ENCODE results near the gene RUBCN. TPM values are rescaled to one million over a fixed set of nuclear protein-coding genes. Genes with fewer than 3 reads are reported as not detected.

Gene RUBCN
- total and polyA plus RNA-seq, 10 of the 15 experiments (the other 5 are each of a cell fraction or from before 2014, with no cell fraction given): 15.5 to 79.9 (median 40.4) TPM

DNA sequence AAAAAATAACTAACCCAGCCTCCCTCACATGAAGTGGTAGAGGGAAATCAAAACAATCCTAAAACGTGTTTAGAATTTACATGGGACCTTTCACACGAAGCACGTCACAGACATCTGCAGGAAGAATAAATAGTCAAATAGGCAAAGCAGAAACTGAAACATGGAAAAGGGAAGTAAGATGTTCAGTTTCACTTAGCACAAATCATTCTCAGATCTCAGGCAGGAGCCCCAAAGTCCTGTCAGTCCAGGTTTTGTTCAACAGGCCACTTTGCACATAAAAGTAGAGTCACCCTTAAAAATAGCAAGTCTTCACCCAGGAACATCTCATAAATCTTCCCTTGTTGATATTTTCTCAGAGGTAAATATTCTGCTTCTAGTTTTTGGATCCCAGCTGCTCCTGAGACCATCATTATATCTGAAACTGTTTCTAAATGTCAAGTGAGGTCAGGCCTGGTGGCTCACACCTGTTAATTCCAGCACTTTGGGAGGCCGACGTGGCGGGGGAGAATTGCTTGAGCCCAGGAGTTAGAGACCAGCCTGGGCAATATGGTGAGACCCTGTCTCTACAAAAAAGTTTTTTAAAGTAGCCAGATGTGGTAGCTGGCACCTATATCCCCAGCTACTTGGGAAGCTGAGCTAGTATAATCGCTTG, 1.9 kb downstream of the RUBCN start (continued):
- TF ChIP-seq KLF5 (IDR thresholded peaks at IDR 0.05; ENCODE audit: partially characterized antibody) (no peak), CBFB (IDR thresholded peaks at IDR 0.05; ENCODE audit: low read depth) (no peak), EED (IDR thresholded peaks at IDR 0.05; ENCODE audit: low read depth) (peak; percentile 88), DPF2 (IDR thresholded peaks at IDR 0.05) (peak; percentile 73; the same call in 1 of the 2 replicates), NFYB (IDR thresholded peaks at IDR 0.05; ENCODE audit: insufficient read depth, low read depth, low read length) (no peak), FOXK2 (IDR thresholded peaks at IDR 0.05) (peak; percentile 38; the same call in 1 of the 2 replicates), ZSCAN29 (IDR thresholded peaks at IDR 0.05) (no peak; the same call in 1 of the 2 replicates), POLR2AphosphoS5 (IDR thresholded peaks at IDR 0.05; ENCODE audit: low read length) (peak; percentile 86), KAT2A (conservative IDR thresholded peaks at IDR 0.05; ENCODE audit: control insufficient read depth, low read depth, low read length) (no peak), SREBF1 (IDR thresholded peaks at IDR 0.05; ENCODE audit: low read length) (no peak), HDGF (IDR thresholded peaks at IDR 0.05) (no peak), SUPT20H (IDR thresholded peaks at IDR 0.05; ENCODE audit: borderline replicate concordance, control insufficient read depth, low read depth, low read length) (no peak), SMARCA5 (IDR thresholded peaks at IDR 0.05) (peak; percentile 43; the same call in 1 of the 2 replicates), HSF1 (IDR thresholded peaks at IDR 0.05; ENCODE audit: low read depth, low read length) (0 out of 2 replicates have a peak, but pooled peaks have one; percentile 39), ZZZ3 (IDR thresholded peaks at IDR 0.05; ENCODE audit: control insufficient read depth, insufficient read length, low read depth) (no peak), CEBPB (IDR thresholded peaks at IDR 0.05; ENCODE audit: borderline replicate concordance in 1 of 2, low read depth in 2 of 2, low read length in 2 of 2) (peak in 1 of 2 experiments; percentile 81; a peak in 1 of 4 replicates), SMC3 (IDR thresholded peaks at IDR 0.05; ENCODE audit: borderline replicate concordance, low read length) (no peak), EZH2 (IDR thresholded peaks at IDR 0.05; ENCODE audit: borderline replicate concordance, control insufficient read depth, low read depth, low read length) (no peak), TCF12 (IDR thresholded peaks at IDR 0.05; ENCODE audit: low read depth, low read length) (peak; percentile 42; the same call in 1 of the 2 replicates), STAT3 (IDR thresholded peaks at IDR 0.05; ENCODE audit: low read depth, low read length) (peak; percentile 96; the same call in 1 of the 2 replicates)
- TF ChIP-seq, protein P1, sequence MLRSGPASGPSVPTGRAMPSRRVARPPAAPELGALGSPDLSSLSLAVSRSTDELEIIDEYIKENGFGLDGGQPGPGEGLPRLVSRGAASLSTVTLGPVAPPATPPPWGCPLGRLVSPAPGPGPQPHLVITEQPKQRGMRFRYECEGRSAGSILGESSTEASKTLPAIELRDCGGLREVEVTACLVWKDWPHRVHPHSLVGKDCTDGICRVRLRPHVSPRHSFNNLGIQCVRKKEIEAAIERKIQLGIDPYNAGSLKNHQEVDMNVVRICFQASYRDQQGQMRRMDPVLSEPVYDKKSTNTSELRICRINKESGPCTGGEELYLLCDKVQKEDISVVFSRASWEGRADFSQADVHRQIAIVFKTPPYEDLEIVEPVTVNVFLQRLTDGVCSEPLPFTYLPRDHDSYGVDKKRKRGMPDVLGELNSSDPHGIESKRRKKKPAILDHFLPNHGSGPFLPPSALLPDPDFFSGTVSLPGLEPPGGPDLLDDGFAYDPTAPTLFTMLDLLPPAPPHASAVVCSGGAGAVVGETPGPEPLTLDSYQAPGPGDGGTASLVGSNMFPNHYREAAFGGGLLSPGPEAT (IDR thresholded peaks at IDR 0.05; ENCODE audit: low read depth): peak; percentile 84; the same call in 1 of the 2 replicates
- TF ChIP-seq, protein P2, sequence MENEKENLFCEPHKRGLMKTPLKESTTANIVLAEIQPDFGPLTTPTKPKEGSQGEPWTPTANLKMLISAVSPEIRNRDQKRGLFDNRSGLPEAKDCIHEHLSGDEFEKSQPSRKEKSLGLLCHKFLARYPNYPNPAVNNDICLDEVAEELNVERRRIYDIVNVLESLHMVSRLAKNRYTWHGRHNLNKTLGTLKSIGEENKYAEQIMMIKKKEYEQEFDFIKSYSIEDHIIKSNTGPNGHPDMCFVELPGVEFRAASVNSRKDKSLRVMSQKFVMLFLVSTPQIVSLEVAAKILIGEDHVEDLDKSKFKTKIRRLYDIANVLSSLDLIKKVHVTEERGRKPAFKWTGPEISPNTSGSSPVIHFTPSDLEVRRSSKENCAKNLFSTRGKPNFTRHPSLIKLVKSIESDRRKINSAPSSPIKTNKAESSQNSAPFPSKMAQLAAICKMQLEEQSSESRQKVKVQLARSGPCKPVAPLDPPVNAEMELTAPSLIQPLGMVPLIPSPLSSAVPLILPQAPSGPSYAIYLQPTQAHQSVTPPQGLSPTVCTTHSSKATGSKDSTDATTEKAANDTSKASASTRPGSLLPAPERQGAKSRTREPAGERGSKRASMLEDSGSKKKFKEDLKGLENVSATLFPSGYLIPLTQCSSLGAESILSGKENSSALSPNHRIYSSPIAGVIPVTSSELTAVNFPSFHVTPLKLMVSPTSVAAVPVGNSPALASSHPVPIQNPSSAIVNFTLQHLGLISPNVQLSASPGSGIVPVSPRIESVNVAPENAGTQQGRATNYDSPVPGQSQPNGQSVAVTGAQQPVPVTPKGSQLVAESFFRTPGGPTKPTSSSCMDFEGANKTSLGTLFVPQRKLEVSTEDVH (IDR thresholded peaks at IDR 0.05; ENCODE audit: low read depth, partially characterized antibody): no peak

All from GM12878 (cell line).